GM21515 (cell line): ENCODE data around the gene DLG1.

Experiments used
- ATAC-seq: cut with Tn5 transposase; IDR thresholded peaks from one replicate; pipeline ENCODE4 v1.9.1; 2021; ENCODE audit not compliant: unreplicated experiment

The DLG1 gene

DNA sequence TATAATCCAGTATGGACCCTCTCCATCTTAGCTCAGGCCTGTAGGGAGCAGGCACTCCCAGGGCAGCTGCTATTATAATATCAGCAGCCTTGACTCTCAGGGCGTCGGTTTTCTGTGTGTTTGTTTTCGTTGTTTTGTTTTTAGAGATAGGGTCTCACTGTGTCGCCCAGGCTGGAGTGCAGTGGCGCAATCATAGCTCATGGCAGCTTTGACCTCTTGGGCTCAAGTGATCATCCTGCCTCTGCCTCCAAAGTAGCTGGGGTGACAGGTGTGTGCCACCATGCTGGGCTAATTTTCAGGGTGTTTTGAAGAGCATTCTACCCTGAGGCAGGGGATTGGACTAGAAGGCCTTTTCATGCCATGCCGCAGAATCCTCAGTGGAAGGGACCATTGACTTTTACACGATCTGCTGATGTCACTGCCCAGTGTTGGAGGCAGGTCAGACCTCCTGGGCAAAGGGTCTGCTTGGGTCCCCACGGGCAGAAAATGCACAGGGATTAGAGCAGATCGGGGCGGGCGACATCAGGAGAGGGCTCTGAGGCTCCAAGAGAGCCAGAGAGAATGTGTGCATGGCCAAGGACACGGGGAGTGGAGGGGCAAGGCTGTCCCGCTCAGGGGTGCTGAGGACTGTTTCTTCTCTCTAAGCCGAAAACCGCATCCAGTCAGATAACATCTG lies 276.5 kb downstream of the DLG1 start:
- ATAC-seq = no peak

DNA sequence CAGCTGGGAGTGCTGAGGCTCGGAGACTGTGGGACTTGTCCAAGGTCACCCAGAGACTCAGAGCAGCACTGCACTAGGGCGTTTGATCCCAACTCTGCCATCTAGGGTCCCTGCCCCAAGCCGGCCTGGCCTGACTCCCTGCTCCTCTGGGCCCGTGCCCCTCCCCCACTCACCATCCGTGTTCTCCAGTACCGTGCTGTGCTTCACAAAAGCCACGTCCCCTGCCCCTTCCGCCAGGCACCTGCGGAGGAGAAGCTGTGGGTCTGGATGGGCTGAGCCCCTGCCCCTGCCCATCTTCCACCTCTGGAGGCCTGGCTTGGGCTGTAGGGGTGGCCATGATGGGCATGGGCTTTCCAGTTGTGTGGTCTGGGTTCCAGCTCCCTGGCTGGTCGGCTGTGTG lies 277.2 kb downstream of the DLG1 start:
- no peak for ATAC-seq

DNA sequence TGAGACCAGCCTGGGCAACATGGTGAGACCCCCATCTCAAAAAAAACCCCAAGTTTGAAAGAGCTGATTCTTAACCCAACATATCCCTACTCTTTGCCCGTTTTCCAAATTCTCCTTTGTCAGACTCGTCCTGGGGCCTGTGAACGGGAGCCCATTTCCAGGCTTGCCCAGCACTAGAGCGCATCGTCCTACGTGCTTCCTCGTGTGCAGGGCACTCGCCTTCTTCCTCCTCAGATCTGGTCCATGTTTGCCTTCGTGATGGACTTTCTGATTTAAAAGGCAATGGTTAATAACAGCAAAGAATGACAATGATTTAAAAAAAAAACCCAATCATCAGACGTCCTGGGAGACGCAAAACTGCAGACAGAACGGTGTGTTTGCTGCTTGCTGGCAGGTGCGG lies 278.9 kb downstream of the DLG1 start:
- no peak for ATAC-seq

DNA sequence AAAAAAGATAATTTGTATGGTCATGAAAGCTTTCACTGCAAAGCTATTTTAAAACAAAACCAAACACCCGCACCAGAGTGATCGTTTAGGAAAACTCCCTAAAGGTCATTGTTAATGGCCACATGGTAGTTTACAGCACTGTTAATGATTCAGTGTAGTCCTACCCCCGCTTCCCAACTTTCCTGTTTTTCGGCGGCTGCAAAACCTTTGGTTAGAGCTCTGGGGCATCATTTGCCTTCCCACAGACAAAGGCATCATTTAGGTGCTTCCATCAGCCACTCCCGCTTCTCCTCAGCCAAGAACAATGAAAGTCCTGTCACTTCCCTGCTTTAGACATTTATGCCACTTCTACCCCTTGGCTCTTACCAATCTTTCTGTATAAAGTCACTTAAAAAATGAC lies 279.4 kb downstream of the DLG1 start:
- ATAC-seq = no peak

DNA sequence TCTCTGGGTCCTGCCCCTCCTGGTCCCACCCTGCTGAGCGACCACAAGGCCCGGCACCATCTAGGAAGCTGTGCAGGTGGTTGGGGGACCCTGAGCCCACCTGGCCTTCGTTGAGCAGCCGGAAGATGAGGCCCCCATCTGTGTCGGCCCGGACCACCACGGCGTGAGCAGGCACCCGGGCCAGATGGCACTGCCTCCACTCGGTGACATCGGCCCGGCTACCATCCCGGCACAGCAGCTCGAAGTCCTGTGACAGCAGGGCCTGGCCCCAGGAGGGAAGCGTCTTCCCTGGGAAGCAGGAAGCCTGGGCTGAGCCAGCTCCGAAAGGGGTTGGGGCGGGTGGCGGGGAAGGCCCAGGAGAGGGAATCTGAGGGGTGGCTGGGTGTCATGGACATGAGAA lies 281.4 kb downstream of the DLG1 start:
- no peak for ATAC-seq

DNA sequence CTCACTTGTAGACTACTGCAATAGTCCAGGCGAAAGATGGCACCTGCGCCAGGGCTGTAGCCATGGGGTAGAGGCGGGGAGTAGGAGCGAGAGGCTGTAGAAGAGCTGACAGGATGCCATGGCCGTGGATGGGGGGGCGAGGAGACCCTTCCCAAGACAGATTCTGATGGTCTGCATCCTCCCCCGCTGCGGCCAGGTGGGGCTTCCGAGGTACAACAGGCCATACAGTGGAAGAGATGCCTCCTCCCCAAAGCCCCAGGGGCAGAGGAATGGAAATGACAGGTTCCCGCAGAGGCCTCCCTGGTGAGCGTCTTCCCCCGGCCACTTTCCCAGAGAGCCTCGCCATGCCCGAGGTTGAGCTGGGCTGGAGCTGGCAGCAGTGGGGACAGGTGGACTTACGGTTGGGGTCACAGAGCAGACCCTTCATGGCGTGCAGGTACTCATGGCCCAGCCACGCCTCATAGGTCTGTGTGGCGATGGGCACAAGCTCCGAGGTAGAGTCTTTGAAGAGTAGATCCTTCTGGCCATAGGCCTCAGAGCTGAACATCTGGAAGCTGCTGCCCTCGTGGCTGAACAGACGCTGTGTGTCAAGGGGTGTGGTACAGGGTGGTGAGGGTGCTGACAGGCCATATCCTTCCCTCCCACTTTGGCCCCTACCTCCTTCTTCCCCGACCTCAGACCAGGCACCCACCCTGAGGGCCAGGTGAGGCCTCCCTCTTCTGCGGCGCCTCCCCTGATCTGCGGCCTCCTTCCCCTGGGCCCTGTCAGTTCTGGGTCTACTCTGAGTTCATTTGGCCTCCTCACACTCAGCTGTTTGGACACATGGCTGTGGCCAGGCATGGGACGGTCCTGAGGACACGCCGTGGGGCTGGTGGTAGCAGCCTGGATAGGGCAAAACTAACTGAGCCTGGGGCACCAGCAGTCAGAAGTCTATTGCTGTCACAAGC lies 282.3 kb downstream of the DLG1 start:
- ATAC-seq = no peak

DNA sequence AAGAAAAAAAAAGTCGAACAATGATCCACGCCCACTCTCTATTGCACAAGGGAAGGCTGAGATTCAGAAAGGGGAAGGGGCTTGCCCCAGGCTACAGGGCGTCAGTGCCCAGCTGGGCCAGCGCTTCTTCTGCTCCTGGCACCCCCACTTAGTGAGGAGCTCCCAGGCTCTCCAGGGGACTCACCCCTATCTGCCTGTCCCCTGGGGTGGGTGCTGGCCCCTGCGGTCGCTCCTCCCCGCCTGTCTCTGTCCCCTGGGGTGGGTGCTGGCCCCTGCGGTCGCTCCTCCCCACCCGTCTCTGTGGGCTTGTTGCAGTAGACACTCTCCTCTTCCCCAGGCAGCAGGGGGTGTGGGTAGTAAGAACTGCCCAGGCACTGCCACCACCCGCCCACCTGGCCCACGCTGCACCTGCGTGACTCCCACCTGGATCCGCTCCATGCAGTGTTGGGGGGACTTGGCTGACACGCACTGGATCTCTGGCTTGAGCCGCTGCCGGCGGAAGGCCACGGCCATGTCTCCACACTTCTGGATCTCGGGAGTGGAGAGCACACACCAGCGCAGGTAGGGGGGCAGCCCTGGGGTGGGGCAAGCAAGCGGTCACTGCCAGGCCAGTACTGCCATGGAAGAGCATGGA lies 283.4 kb downstream of the DLG1 start:
- ATAC-seq = no peak

DNA sequence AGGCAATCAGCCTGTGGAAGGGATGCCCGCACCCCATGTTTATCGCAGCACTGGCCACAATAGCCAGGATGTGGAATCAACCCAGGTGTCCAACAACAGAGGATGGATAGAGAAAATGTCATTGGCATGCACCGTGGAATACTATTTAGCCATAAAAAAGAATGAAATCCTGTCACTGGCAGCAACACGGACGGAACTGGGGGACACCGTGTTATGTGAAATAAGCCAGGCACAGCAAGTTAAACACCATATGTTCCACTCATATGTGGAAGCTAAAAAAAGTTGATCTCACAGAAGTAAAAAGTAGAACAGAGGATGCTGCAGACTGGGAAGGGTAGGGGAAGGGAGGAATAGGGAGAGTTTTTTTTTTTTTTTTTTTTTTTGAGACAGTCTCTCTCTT lies 284.4 kb downstream of the DLG1 start:
- no peak for ATAC-seq

DNA sequence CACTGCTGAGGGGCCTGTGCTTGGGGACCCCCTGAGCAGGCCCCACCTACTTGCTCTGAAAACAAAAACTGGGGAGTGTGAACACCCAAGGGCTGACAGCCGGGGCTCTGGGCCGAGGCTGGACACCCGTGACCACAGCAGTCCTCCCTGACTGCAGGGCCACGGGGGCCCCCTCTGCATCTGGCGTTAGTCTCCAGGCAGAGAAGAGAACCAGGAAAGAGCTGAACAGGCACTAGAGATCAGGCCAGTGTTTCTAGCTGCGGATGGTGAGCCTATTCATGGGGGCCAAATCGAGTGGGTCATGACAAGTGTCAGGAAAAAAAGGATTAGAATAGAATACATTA lies 285.9 kb downstream of the DLG1 start:
- ATAC-seq = no peak

DNA sequence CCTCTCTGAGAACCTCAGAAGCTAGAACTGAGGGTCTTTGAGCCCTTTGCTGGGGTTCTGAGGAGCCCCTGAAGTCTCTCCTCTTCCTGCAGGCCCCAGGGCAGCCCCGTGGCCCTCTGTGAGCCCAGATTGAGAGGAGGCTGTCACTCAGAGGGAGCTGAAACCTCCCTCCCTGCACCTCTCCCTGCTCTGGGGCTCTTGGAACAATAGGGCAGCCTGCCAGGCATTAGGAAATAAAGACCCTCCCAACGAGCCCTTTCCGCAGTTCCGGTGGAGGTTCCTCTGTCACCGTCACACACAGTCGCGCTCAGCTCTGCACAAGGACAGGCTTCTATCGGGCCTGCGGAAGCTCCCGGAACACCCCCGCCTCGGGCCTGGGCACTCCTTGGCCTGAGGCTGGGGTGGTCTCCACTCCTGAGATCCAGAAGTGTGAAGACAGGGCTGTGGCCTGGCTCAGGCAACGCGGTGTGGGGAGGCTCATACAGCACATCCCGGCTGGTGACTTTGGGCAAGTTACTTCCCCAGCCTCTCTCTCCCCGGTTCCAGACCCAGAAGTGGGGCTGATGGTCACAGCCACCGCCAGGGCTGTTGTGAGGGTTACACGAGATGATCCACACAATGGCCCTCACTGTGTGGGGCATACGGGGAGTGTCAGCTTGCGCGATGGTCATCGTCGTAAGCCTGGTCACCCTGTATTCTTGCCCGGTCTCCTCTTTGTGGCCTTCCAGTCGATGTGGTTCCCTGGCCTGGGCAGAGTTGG lies 286.5 kb downstream of the DLG1 start:
- ATAC-seq = no peak

DNA sequence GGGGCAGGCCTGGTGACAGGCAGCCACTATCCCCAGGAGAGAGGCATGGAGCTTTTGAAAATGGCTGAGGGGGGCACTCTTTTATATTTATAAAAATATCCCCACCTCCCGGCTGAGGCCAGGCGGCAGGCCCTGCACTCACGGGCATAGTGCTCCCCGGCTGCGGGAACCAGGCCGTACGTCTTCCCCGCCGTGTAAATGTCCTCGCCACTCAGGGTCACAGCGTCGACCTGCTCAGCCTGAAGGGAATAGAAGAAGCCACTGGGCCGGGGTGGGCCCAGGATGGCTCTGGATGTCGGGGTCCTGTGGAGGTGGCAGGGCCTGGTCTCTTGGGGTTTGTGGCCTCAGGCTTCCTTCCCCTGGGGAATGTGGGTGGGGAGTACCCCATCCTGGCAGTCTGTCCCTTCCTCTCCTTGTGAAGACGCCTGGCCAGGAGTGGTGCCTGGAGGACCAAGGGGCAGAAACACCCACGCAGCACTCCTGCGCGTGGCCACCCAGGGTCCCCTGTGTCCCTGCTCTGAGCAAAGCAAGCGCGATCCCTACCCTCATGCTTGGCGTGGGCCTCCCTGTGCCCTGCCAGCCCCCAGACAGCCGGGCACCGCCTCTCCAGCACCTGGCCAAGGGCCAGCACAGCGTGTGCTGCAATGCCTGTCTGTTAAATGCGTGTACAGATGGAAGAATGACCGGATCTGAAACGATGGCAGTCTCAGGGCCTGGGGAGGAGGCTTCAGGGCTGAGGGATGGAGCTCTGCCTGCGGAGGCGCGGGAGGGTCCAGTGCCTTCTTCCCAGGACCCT lies 287.7 kb downstream of the DLG1 start:
- ATAC-seq = no peak

DNA sequence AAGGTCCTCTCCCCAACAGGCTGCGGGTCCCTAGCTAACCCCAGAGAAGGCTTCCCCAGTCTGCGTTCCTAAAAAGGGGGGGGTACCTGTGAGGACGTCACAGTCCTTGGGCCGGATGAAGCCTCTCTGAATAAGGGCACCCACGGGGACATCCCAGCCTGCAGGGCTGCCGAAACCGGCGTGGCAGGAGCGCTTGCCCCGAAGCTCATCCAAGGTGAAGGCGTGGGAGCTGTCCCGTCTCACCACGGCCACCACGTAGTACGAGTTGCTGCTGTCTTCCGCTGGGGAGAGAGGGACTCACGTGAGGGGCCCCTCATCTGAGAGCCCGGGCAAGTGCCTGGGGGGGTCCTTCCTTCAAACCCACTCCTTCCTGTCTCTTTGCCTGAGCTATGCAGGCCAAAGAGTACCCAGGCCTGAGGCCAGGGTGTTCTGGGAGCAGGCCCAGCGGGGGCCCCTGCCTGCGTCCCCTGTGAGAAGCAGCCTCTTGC lies 288.8 kb downstream of the DLG1 start:
- ATAC-seq = no peak

DNA sequence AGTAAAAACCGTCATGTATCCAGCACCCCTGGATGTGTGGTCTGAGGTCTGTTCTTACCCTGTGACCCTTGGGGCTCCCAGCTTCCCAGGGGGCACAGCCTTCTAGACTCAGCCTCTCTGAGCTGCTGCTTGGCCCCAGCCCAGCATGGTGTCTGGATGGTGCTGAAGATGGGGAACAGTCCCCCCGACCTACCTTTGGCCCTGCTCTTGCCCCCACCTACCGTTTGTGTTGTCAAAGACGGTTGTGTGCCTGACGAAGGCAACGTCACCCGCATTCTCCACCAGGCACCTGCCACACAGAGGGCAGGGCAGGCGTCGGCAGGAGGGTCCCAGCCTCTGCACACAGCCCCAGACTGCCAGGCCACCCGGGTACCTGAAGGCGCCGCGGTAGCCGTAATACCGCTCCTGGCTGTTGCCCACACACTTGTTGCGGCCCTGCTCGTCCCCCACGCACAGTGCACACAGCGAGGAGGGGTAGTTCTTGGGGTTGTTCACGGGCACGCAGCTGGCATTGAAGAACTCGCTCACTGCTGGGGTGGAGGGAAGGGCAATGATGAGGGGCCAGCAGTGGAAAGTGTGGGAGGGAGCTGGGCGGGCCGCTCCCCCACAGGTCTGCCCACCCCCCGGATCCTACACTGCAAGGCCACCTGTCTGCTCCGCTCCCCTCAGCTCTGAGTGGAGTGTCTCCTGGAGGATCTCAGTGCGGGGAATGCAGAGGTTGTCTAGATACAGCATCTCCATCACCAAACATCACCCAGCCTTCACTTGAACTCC lies 289.8 kb downstream of the DLG1 start:
- no peak for ATAC-seq

DNA sequence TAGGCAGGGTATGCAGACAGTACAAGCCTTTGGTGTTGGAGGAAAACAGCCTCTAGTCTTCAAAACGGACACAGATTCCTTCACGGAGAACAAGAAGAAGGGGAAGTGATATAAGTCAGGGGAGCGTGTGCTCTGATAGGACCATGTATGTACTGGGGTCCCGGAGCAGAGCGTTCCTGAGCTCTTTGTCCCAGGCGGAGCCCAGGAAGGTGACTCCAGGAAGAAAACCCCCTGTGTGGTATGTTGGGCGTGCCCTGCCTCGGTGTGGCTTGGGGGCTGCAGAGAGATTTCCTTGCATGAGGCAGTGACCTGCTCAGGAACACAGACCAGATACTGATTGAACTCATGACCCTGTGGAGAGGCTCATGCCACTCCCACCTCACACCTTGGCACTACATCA lies 290.5 kb downstream of the DLG1 start:
- ATAC-seq = no peak

DNA sequence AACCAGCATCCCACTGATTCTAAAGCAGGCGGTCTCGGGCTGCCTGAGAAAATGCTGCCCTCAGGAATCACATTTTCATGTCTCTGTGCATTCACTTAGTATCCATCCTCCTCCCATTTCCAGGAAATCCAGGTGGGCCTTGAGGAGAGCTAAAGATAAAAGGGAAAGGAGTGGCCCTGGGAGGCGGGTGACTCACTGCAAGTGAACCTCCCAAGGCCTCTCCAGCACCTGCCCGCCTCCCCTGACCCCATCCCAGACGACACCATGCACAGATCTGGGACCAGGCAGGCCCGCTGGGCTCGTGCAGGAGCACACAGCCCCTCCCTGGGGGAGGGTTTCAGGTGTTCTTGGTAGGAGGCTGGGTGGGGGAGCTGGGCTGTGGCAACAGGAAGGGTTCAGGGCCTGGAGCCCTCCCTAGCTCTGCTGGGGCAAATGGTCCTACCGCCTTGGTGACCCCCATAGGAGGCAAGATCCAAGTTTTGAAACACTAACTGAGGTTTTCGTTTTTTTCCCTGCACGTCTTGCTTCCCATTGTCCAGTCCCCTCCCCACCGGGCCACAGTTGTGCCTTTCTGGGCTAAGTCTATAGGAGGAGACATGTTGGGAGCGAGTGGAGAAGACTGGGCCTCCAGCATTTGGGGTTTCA lies 291.0 kb downstream of the DLG1 start:
- ATAC-seq = no peak

DNA sequence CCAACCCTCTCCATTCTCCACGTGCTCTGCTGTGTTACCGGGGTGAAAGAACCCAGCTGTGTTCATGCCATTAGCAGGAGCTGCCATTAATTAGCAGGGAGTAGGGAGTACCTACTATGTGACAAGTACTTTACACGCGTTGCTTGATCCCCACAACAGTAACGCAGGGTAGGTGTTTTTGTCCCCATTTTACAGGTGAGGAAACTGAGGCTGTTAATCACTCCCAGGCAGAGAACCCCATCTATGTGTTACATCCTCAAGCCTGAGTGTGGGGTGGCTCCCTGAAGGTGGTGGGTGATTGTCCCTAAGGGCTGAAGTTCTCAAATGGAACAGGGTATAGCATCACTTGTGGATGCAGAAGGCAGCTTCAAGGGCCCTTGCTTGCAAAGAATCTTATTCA lies 291.6 kb downstream of the DLG1 start:
- no peak for ATAC-seq

DNA sequence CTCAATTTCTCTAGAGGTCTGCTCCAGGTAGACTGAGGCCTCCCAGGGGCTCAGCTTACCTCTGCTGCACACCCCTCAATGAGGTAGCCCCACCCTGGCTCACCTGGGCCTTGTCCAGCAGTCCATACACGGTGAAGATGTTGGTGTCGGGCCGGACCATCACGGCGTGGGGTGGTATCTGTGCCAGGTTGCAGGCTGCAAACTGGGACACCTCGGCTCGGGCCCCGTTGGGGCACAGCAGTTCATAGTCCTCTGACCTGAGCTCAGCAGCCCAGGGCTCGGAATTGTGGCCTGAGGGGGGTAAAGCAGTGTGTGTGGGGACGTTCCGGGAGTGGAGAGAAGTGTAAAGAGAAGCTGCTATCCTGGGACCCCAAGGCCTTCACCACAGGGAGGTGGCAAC lies 292.0 kb downstream of the DLG1 start:
- no peak for ATAC-seq

DNA sequence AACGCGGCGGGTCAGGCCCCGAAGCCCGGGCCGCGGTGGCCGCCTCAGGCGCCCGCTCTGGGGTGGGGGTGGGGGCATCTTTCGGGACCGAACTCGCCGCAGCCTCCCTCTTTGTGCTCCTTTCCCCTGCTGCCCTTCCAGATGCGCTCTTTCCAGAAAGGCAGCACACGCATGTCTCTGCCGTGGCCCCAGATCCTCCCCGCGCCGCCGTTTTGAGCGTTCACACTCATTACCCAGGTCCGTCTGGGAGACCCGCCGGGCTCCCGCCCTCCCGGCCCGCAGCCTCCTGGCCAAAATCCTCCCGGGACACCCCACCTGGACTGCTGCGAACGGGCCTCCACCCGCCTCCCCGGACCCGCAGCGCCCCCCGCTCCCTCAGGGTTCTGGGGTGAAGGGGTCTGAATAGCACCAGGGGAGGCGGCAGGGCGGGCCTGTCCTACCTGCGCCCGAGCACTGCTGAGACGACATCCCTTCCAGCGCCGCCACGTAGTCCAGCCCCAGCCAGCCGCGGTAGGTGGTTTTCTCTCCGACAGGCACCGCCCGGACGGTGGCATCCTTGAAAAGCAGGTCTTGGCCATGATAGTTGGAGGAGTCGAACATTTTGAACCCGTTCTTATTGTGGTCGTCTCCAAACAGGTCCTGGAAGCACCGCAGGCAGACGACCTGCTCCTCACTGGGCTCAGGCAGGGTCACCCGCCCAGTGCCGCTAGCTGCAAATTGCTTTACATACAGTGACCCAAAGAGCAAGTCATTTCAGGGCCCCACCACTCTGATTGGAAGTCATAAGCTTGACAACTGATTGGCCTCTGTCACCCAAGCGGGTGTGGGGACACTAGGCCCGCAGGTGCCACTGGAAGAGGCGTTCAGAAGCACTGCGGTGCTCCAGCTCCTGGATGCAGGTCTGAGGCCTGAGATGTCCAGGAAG lies 294.7 kb downstream of the DLG1 start:
- peak; percentile 24 for ATAC-seq
